ENCODE data around the gene ARNT2.

ARNT2 gene

GRCh38 chr15:80596521-80596976 is 192.4 kb downstream of the ARNT2 start:
- Histone ChIP-seq H3K9ac (ENCODE audit: low read depth, low read length) (no peak overlapping the region), H3K27me3 (ENCODE audit: insufficient read depth, low read length) (no peaks in the 10 kb centered on the region), H3K4me1 (ENCODE audit: insufficient read depth, low read length) (no peaks in the 10 kb centered on the region), H3K36me3 (ENCODE audit: insufficient read depth, low read depth, low read length) (peaks cover 3% of the 10 kb centered on the region; the same call in 1 of the 2 replicates), H3K4me3 (ENCODE audit: low read length) (no peak overlapping the region), H3K9me3 (ENCODE audit: insufficient read depth, low read depth, low read length) (no peaks in the 10 kb centered on the region), H3K27ac (ENCODE audit: low read length) (no peak overlapping the region)

- Histone ChIP-seq H3K9me3 (ENCODE audit: insufficient read depth, low read depth, low read length) (no peaks in the 10 kb centered on the region), H3K36me3 (ENCODE audit: insufficient read depth, low read depth, low read length) (peaks cover 3% of the 10 kb centered on the region; the same call in 1 of the 2 replicates), H3K4me1 (ENCODE audit: insufficient read depth, low read length) (no peaks in the 10 kb centered on the region), H3K4me3 (ENCODE audit: low read length) (no peak overlapping the region), H3K27me3 (ENCODE audit: insufficient read depth, low read length) (no peaks in the 10 kb centered on the region), H3K27ac (ENCODE audit: low read length) (no peak overlapping the region), H3K9ac (ENCODE audit: low read depth, low read length) (no peak overlapping the region)
Observed at GRCh38 chr15:80597076-80597475, 192.9 kb downstream of the ARNT2 start.

GRCh38 chr15:80599359-80599758 is 195.2 kb downstream of the ARNT2 start:
- H3K27ac ChIP-seq (ENCODE audit: low read length), result no peak overlapping the region
- H3K27me3 ChIP-seq (ENCODE audit: insufficient read depth, low read length), result no peaks in the 10 kb centered on the region
- H3K9me3 ChIP-seq (ENCODE audit: insufficient read depth, low read depth, low read length), result no peaks in the 10 kb centered on the region
- no peaks in the 10 kb centered on the region for H3K36me3 ChIP-seq (ENCODE audit: insufficient read depth, low read depth, low read length)
- no peak overlapping the region for H3K4me3 ChIP-seq (ENCODE audit: low read length)
- H3K4me1 ChIP-seq (ENCODE audit: insufficient read depth, low read length), result no peaks in the 10 kb centered on the region; the same call in 1 of the 2 replicates
- H3K9ac ChIP-seq (ENCODE audit: low read depth, low read length), result no peak overlapping the region

- no peak overlapping the region for H3K4me3 ChIP-seq (ENCODE audit: low read length)
- H3K27ac ChIP-seq (ENCODE audit: low read length), result no peak overlapping the region
- no peaks in the 10 kb centered on the region for H3K9me3 ChIP-seq (ENCODE audit: insufficient read depth, low read depth, low read length)
- H3K36me3 ChIP-seq (ENCODE audit: insufficient read depth, low read depth, low read length), result no peaks in the 10 kb centered on the region
- no peak overlapping the region for H3K9ac ChIP-seq (ENCODE audit: low read depth, low read length)
- H3K27me3 ChIP-seq (ENCODE audit: insufficient read depth, low read length), result no peaks in the 10 kb centered on the region
- H3K4me1 ChIP-seq (ENCODE audit: insufficient read depth, low read length), result no peaks in the 10 kb centered on the region; the same call in 1 of the 2 replicates
Observed at GRCh38 chr15:80600626-80601025, 196.4 kb downstream of the ARNT2 start.

GRCh38 chr15:80601256-80601655 is 197.1 kb downstream of the ARNT2 start:
- H3K9me3 ChIP-seq (ENCODE audit: insufficient read depth, low read depth, low read length), result no peaks in the 10 kb centered on the region
- no peaks in the 10 kb centered on the region for H3K27me3 ChIP-seq (ENCODE audit: insufficient read depth, low read length)
- no peaks in the 10 kb centered on the region for H3K36me3 ChIP-seq (ENCODE audit: insufficient read depth, low read depth, low read length)
- H3K4me3 ChIP-seq (ENCODE audit: low read length), result no peak overlapping the region
- H3K27ac ChIP-seq (ENCODE audit: low read length), result no peak overlapping the region
- H3K4me1 ChIP-seq (ENCODE audit: insufficient read depth, low read length), result no peaks in the 10 kb centered on the region; the same call in 1 of the 2 replicates
- no peak overlapping the region for H3K9ac ChIP-seq (ENCODE audit: low read depth, low read length)

GRCh38 chr15:80604583-80605575 is 200.7 kb downstream of the ARNT2 start:
- H3K9me3 ChIP-seq (ENCODE audit: insufficient read depth, low read depth, low read length), result no peaks in the 10 kb centered on the region
- no peaks in the 10 kb centered on the region for H3K36me3 ChIP-seq (ENCODE audit: insufficient read depth, low read depth, low read length)
- H3K27me3 ChIP-seq (ENCODE audit: insufficient read depth, low read length), result no peaks in the 10 kb centered on the region
- no peaks in the 10 kb centered on the region; the same call in 1 of the 2 replicates for H3K4me1 ChIP-seq (ENCODE audit: insufficient read depth, low read length)
- no peak overlapping the region for H3K4me3 ChIP-seq (ENCODE audit: low read length)
- no peak overlapping the region for H3K9ac ChIP-seq (ENCODE audit: low read depth, low read length)
- H3K27ac ChIP-seq (ENCODE audit: low read length), result no peak overlapping the region

- H3K9ac ChIP-seq (ENCODE audit: low read depth, low read length), result no peak overlapping the region
- no peaks in the 10 kb centered on the region for H3K9me3 ChIP-seq (ENCODE audit: insufficient read depth, low read depth, low read length)
- no peak overlapping the region for H3K4me3 ChIP-seq (ENCODE audit: low read length)
- H3K36me3 ChIP-seq (ENCODE audit: insufficient read depth, low read depth, low read length), result no peaks in the 10 kb centered on the region
- no peaks in the 10 kb centered on the region; the same call in 1 of the 2 replicates for H3K4me1 ChIP-seq (ENCODE audit: insufficient read depth, low read length)
- no peak overlapping the region for H3K27ac ChIP-seq (ENCODE audit: low read length)
- no peaks in the 10 kb centered on the region for H3K27me3 ChIP-seq (ENCODE audit: insufficient read depth, low read length)
Observed at GRCh38 chr15:80605591-80606150, 201.5 kb downstream of the ARNT2 start.

GRCh38 chr15:80606511-80607071 is 202.4 kb downstream of the ARNT2 start:
- no peak overlapping the region for H3K4me3 ChIP-seq (ENCODE audit: low read length)
- H3K27ac ChIP-seq (ENCODE audit: low read length), result no peak overlapping the region
- no peak overlapping the region for H3K9ac ChIP-seq (ENCODE audit: low read depth, low read length)
- no peaks in the 10 kb centered on the region for H3K27me3 ChIP-seq (ENCODE audit: insufficient read depth, low read length)
- H3K9me3 ChIP-seq (ENCODE audit: insufficient read depth, low read depth, low read length), result no peaks in the 10 kb centered on the region
- H3K36me3 ChIP-seq (ENCODE audit: insufficient read depth, low read depth, low read length), result no peaks in the 10 kb centered on the region
- H3K4me1 ChIP-seq (ENCODE audit: insufficient read depth, low read length), result no peaks in the 10 kb centered on the region; the same call in 1 of the 2 replicates

GRCh38 chr15:80607287-80607980 is 203.3 kb downstream of the ARNT2 start:
- H3K9ac ChIP-seq (ENCODE audit: low read depth, low read length), result no peak overlapping the region
- H3K27ac ChIP-seq (ENCODE audit: low read length), result no peak overlapping the region
- H3K4me1 ChIP-seq (ENCODE audit: insufficient read depth, low read length), result no peaks in the 10 kb centered on the region; the same call in 1 of the 2 replicates
- H3K9me3 ChIP-seq (ENCODE audit: insufficient read depth, low read depth, low read length), result no peaks in the 10 kb centered on the region
- H3K4me3 ChIP-seq (ENCODE audit: low read length), result no peak overlapping the region
- H3K36me3 ChIP-seq (ENCODE audit: insufficient read depth, low read depth, low read length), result no peaks in the 10 kb centered on the region
- H3K27me3 ChIP-seq (ENCODE audit: insufficient read depth, low read length), result no peaks in the 10 kb centered on the region

- Histone ChIP-seq H3K27ac (ENCODE audit: low read length) (no peak overlapping the region), H3K4me1 (ENCODE audit: insufficient read depth, low read length) (peaks cover 3% of the 10 kb centered on the region; the same call in 1 of the 2 replicates), H3K4me3 (ENCODE audit: low read length) (no peak overlapping the region), H3K9me3 (ENCODE audit: insufficient read depth, low read depth, low read length) (no peaks in the 10 kb centered on the region), H3K36me3 (ENCODE audit: insufficient read depth, low read depth, low read length) (no peaks in the 10 kb centered on the region), H3K27me3 (ENCODE audit: insufficient read depth, low read length) (no peaks in the 10 kb centered on the region), H3K9ac (ENCODE audit: low read depth, low read length) (no peak overlapping the region)
Observed at GRCh38 chr15:80608688-80609087, 204.5 kb downstream of the ARNT2 start.

- Histone ChIP-seq H3K27ac (ENCODE audit: low read length) (no peak overlapping the region), H3K9ac (ENCODE audit: low read depth, low read length) (no peak overlapping the region), H3K9me3 (ENCODE audit: insufficient read depth, low read depth, low read length) (no peaks in the 10 kb centered on the region), H3K27me3 (ENCODE audit: insufficient read depth, low read length) (no peaks in the 10 kb centered on the region), H3K4me3 (ENCODE audit: low read length) (no peak overlapping the region), H3K36me3 (ENCODE audit: insufficient read depth, low read depth, low read length) (no peaks in the 10 kb centered on the region), H3K4me1 (ENCODE audit: insufficient read depth, low read length) (peaks cover 4% of the 10 kb centered on the region; the same call in 1 of the 2 replicates)
Observed at GRCh38 chr15:80609091-80609490, 204.9 kb downstream of the ARNT2 start.
